Measurements from ENCODE around the gene PSMA6.
A peak's percentile ranks its signal among the peaks of the same experiment; 100 is the strongest.
"Not testable (repeated sequence)": the region's sequence is repeated elsewhere in the genome, so short reads cannot be mapped to it uniquely, and the experiment has no call there.

PSMA6 gene

GRCh38 chr14:35248476-35248788, 43.8 kb upstream of the PSMA6 start:
- TF ChIP-seq, protein P1, sequence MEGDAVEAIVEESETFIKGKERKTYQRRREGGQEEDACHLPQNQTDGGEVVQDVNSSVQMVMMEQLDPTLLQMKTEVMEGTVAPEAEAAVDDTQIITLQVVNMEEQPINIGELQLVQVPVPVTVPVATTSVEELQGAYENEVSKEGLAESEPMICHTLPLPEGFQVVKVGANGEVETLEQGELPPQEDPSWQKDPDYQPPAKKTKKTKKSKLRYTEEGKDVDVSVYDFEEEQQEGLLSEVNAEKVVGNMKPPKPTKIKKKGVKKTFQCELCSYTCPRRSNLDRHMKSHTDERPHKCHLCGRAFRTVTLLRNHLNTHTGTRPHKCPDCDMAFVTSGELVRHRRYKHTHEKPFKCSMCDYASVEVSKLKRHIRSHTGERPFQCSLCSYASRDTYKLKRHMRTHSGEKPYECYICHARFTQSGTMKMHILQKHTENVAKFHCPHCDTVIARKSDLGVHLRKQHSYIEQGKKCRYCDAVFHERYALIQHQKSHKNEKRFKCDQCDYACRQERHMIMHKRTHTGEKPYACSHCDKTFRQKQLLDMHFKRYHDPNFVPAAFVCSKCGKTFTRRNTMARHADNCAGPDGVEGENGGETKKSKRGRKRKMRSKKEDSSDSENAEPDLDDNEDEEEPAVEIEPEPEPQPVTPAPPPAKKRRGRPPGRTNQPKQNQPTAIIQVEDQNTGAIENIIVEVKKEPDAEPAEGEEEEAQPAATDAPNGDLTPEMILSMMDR (IDR thresholded peaks at IDR 0.05; ENCODE audit: control extremely low read depth, extremely low read depth, low read depth, missing control alignments), result no peak
- POLR2A ChIA-PET, result no interaction called here
- CTCF ChIA-PET, result interaction anchor here (2.5 kb wide), 1 partner anchor 18 kb away, joined by 10 read pairs; no protein-coding TSS in a partner anchor
- no peak for DNase-seq (ENCODE audit: extremely low spot score)

- DNase-seq (ENCODE audit: extremely low spot score), result no peak
- TF ChIP-seq, protein P1 (IDR thresholded peaks at IDR 0.05; ENCODE audit: control extremely low read depth, extremely low read depth, low read depth, missing control alignments), result no peak
- ChIA-PET POLR2A (no interaction called here), CTCF (interaction anchor here (0.8 to 1.4 kb wide), 5 partner anchors 13 to 56 kb away, joined by 3 to 6 read pairs (median 3); no protein-coding TSS in a partner anchor)
Observed at GRCh38 chr14:35250319-35250718, 41.9 kb upstream of the PSMA6 start.

- ChIA-PET POLR2A (interaction anchor here (0.7 kb wide), 1 partner anchor 12 kb away, joined by 3 read pairs; no protein-coding TSS in a partner anchor), CTCF (interaction anchor here (0.9 kb wide), 1 partner anchor 10 kb away, joined by 3 read pairs; no protein-coding TSS in a partner anchor)
- TF ChIP-seq, protein P1 (IDR thresholded peaks at IDR 0.05; ENCODE audit: control extremely low read depth, extremely low read depth, low read depth, missing control alignments), result no peak
- no peak for DNase-seq (ENCODE audit: extremely low spot score)
Observed at GRCh38 chr14:35252451-35252868, 39.7 kb upstream of the PSMA6 start.

DNA sequence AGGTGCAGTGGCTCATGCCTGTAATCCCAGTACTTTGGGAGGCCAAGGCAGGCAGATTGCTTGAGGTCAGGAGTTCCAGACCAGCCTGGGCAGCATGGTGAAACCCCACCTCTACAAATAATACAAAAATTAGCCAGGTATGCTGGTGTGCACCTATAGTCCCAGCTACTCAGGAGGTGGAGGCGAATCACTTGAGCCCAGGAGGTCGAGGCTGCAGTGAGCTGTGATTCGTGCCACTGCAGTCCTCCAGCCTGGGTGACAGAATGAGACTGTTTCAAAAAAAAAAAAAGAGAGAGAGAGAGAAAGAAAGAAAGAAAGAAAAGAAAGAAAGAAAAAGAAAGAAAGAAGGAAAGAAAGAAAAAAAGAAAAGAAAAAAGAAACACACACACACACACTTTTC, 39.1 kb upstream of the PSMA6 start:
- CTCF ChIA-PET, result interaction anchor here (0.9 to 1.4 kb wide), 4 partner anchors 9 to 44 kb away, joined by 3 to 7 read pairs (median 4); no protein-coding TSS in a partner anchor
- POLR2A ChIA-PET, result interaction anchor here (0.7 kb wide), 1 partner anchor 13 kb away, joined by 3 read pairs; no protein-coding TSS in a partner anchor
- not testable (repeated sequence) for DNase-seq (ENCODE audit: extremely low spot score)

DNA sequence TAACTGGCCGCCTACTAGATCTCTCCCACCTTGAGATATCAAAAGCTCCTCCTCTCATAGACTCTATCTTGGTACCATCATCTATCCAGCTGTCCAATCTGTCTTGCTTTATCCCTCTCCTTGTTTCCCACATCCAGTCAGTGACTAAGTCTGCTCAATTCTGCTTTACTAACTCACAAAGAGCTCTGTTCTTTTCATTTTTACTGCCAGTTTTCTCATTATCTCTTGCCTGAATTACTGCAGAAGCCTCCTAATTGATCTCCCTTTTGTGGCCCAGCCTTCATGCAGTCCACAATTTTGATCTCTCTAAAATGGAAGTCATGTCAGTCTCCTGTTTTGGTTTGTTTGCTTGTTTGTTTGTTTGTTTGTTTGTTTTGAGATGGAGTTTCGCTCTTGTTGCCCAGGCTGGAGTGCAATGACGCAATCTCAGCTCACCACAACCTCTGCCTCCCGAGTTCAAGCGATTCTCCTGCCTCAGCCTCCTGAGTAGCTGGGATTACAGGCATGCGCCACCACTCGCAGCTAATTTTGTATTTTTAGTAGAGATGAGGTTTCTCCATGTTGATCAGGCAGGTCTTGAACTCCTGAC, 38.1 kb upstream of the PSMA6 start:
- CTCF ChIA-PET, result interaction anchor here (0.6 to 1.8 kb wide), 7 partner anchors 8 to 43 kb away, joined by 3 to 7 read pairs (median 3); no protein-coding TSS in a partner anchor
- POLR2A ChIA-PET; DNase-seq (ENCODE audit: extremely low spot score): not testable (repeated sequence)

DNA sequence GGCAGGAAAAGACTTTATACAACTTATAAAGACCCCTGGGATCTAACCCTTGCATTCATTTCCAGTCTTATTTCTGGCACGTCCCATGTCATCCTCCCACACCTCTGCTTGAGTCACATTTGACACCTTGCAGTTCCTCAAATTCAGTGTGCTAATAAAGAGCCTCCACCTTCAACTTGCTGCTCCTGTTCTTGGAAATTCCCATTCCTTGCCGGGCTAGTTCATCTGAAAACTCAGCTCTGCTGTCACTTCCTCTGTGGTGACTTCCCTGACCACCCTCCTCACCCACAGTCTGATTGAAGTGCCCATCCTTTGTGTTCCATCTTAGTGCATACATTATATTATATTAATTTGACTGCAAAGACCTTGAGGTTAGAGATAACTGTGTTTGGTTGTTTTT, 37.4 kb upstream of the PSMA6 start:
- POLR2A ChIA-PET, result no interaction called here

GRCh38 chr14:35255711-35256110, 36.5 kb upstream of the PSMA6 start:
- CTCF ChIA-PET, result interaction anchor here (1.7 kb wide), 1 partner anchor 26 kb away, joined by 4 read pairs; no protein-coding TSS in a partner anchor
- DNase-seq (ENCODE audit: extremely low spot score), result no peak
- POLR2A ChIA-PET, result no interaction called here
- TF ChIP-seq, protein P1 (IDR thresholded peaks at IDR 0.05; ENCODE audit: control extremely low read depth, extremely low read depth, low read depth, missing control alignments), result no peak

More for the DNA sequence above, 37.4 kb upstream of the PSMA6 start:
- DNase-seq (ENCODE audit: extremely low spot score), result peak; percentile 37
- TF ChIP-seq, protein P1 (IDR thresholded peaks at IDR 0.05; ENCODE audit: control extremely low read depth, extremely low read depth, low read depth, missing control alignments), result no peak
- CTCF ChIA-PET, result interaction anchor here (1.8 kb wide), 1 partner anchor 9 kb away, joined by 6 read pairs; no protein-coding TSS in a partner anchor

Data from GM10248 (cell line).